ENCODE data around the gene ABHD12.
A peak's percentile ranks its signal among the peaks of the same experiment; 100 is the strongest.

Gene ABHD12

GRCh38 chr20:25306991-25307903 lies 83.4 kb downstream of the ABHD12 start:
- no peak for DNase-seq (ENCODE audit: low read depth)

- no peak for DNase-seq (ENCODE audit: low read depth)
These were observed 86.5 kb downstream of the ABHD12 start for GRCh38 chr20:25304025-25304549.

GRCh38 chr20:25303292-25304024 lies 87.2 kb downstream of the ABHD12 start:
- no peak for DNase-seq (ENCODE audit: low read depth)

GRCh38 chr20:25302596-25302995 lies 88.0 kb downstream of the ABHD12 start:
- no peak for DNase-seq (ENCODE audit: low read depth)

- no peak for DNase-seq (ENCODE audit: low read depth)
These were observed 89.2 kb downstream of the ABHD12 start for GRCh38 chr20:25301357-25301920.

GRCh38 chr20:25300496-25301170 lies 90.0 kb downstream of the ABHD12 start:
- no peak for DNase-seq (ENCODE audit: low read depth)

- DNase-seq (ENCODE audit: low read depth) = no peak
These were observed 90.8 kb downstream of the ABHD12 start for GRCh38 chr20:25299806-25300205.

GRCh38 chr20:25297141-25297905 lies 93.3 kb downstream of the ABHD12 start:
- DNase-seq (ENCODE audit: low read depth) = no peak

- peak; percentile 18 for DNase-seq (ENCODE audit: low read depth)
These were observed 94.2 kb downstream of the ABHD12 start for GRCh38 chr20:25296094-25297093.

GRCh38 chr20:25295386-25296093 lies 95.1 kb downstream of the ABHD12 start:
- DNase-seq (ENCODE audit: low read depth) = no peak

GRCh38 chr20:25294459-25295385 lies 95.9 kb downstream of the ABHD12 start:
- peak; percentile 55 for DNase-seq (ENCODE audit: low read depth)

- no peak for DNase-seq (ENCODE audit: low read depth)
These were observed 96.7 kb downstream of the ABHD12 start for GRCh38 chr20:25293910-25294458.

- DNase-seq (ENCODE audit: low read depth) = no peak
These were observed 97.1 kb downstream of the ABHD12 start for GRCh38 chr20:25293507-25293906.

GRCh38 chr20:25292176-25292891 lies 98.3 kb downstream of the ABHD12 start:
- DNase-seq (ENCODE audit: low read depth) = no peak

GRCh38 chr20:25291432-25292133 lies 99.1 kb downstream of the ABHD12 start:
- no peak for DNase-seq (ENCODE audit: low read depth)

GRCh38 chr20:25290646-25291431 lies 99.8 kb downstream of the ABHD12 start:
- DNase-seq (ENCODE audit: low read depth) = no peak

Measured in activated T-cell treated with anti-CD3 and anti-CD28 coated beads for 48 hours (primary cell).